Fibroblast of skin of abdomen (primary cell): ENCODE measurements around the gene DNAJC21.
"Not testable (repeated sequence)": the region's sequence is repeated elsewhere in the genome, so short reads cannot be mapped to it uniquely, and the experiment has no call there.

Experiments used
- DNase-seq: peaks from one replicate; pipeline ENCODE4 v3.0.0-alpha.2; 2013

The DNAJC21 gene

GRCh38 chr5:34923694-34924461 is 5.5 kb upstream of the DNAJC21 start:
- peak; percentile 87 for DNase-seq

DNA sequence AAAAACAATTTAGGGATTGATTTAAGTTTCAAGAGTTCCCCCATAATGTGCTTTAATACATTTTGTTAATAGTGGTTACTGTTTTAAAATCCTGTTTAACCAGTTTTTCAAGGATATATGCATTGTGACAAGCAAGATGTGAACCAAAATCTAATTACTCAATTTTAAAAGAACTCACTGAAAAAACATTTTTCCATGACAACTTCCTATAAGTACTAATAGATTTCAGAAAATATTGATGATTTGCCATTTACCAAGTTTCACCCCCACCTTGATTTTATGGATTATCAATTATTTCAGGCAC is 4.9 kb upstream of the DNAJC21 start:
- no peak for DNase-seq

GRCh38 chr5:34926318-34926888 is 3.0 kb upstream of the DNAJC21 start:
- DNase-seq: no peak

GRCh38 chr5:34927785-34928184 is 1.6 kb upstream of the DNAJC21 start:
- DNase-seq: no peak

DNA sequence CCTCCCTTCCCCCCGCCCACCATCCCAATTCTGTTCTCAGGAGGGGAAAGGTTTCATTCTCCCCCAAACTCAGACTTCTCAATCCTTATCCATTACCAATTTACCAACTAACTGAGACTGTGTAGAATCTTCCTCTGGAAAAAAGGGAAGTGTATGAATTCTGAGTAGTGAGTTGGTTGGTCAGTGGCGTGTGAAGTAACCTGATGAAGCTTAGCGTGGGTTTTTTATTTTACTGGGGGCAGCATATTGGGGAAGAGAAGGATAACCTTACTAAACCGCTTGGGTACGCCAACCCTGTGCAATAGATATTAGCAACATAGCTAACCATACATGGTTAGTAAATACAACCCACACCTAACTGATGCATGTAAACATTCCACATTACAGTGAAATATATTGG is 1.1 kb upstream of the DNAJC21 start:
- DNase-seq: no peak

DNA sequence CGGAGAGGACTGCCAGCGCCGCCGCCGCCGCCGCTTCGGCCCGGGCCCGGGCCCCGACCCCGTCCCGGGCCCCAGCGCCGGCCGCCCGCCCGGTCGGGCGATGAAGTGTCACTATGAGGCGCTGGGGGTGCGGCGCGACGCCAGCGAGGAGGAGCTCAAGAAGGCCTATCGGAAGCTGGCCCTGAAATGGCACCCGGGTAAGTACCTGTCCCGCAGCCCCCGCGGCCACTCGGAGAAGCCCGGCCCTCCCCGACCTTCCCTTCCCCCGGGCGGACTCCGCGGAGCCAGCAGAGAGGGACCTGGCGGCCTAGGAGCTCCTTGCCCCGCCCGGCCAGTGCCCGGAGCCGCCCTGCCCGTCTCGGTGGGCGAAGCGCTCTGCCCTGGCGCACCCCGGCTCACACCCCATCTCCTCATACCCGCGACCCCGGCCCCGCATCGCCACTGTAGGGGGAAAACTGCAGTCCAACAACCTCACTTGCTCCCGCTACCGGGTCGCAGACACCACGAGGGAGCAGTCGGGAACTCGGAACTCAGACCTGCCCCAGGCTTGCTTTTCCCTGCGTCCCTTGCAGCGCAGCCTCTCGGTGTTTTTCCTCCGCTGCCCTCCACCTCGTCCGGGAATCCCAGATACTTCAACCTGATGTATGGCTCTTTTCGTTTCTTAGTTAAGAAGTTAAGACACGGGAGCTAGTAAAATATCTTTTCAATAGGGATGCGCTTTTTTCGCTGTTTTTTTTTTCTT is 532 bp downstream of the DNAJC21 start:
- DNase-seq: peak; percentile 78

- peak; percentile 16 for DNase-seq
Measured at GRCh38 chr5:34930462-34930844, 1.1 kb downstream of the DNAJC21 start.

GRCh38 chr5:34930870-34931269 is 1.5 kb downstream of the DNAJC21 start:
- no peak for DNase-seq

- no peak for DNase-seq
Measured at GRCh38 chr5:34932947-34933346, 3.6 kb downstream of the DNAJC21 start.

GRCh38 chr5:34941936-34942335 is 12.6 kb downstream of the DNAJC21 start:
- no peak for DNase-seq

DNA sequence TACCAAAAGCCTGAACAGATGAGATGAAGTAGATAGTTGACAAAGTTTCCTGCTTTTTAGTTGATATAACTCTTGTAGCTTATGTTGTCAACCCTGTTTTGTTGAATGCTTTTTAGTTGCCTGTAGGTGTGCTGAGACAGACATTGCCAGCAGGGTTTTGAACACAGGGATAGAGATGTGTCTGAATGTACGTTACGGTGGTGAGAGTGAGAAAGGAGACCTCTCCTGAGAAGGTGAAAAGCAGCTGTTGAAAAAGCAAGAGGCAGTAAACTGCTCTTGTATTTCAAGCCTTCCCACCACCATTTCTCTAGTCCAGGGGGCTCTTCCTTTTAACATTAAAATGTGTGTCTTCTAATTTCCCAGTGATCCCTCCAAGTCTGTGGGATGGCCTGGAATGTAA is 14.7 kb downstream of the DNAJC21 start:
- no peak for DNase-seq

DNA sequence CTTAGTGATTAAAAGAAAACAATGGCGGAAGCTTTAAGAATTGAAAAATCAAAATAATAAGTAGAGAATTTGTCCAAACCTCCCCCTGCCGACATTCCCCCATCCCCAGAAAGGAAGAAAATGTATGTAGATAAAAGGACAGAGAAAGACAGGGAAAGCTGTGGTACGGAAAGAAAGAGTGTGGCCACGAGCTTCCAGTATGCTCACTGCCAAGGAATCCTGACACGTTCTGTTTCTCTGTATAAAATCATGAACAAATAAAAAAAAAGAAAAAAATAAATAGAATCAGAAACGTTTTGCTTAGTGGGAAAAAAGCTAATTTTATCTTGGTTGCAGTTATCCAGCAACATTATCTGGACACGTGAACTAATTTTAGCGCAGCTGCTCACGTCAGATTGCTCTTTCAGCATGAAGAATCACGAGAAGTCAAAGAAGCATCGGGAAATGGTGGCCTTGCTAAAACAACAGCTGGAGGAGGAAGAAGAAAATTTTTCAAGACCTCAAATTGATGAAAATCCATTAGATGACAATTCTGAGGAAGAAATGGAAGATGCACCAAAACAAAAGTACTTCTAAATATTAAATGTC is 15.2 kb downstream of the DNAJC21 start:
- no peak for DNase-seq

- peak; percentile 8 for DNase-seq
Measured at GRCh38 chr5:34957321-34957720, 28.0 kb downstream of the DNAJC21 start.

DNA sequence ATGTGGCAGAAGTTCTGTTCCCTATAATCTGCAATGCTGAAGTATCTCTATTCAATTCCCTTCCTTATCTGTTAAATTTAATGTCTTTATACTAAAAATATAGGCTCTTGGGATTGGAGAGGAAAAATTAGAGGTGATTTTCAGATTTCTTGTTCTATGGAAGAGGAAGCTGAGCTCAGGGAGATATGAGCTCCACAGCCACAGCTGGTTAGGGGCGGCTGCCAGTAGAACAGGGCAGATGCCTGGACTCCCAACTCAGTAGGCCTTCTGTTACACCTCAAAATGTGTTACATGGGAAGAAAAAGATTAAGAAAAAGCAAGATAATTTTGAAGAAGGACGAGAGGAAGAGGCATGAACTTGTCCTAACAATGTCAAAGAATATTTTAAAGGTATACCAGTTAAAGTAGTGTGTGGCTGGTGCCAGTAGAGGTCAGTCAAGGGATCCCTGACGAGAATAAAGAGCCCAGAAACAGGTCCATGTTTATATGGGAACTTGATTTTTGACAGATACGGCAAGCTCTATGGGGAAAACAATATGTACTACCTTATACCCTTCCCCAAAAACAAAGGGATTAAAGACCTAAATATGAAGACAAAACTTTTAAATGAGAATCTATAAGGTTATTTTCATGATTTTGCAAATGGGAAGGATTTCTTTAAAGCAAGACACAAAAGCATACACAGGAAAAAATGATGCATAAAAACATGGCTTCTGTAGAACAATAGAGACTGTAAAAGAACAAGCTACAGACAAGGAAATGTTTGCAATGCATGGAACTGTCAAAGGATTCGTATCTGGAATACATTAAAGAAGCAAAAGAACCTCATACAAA is 28.7 kb downstream of the DNAJC21 start:
- peak; percentile 28 for DNase-seq

DNA sequence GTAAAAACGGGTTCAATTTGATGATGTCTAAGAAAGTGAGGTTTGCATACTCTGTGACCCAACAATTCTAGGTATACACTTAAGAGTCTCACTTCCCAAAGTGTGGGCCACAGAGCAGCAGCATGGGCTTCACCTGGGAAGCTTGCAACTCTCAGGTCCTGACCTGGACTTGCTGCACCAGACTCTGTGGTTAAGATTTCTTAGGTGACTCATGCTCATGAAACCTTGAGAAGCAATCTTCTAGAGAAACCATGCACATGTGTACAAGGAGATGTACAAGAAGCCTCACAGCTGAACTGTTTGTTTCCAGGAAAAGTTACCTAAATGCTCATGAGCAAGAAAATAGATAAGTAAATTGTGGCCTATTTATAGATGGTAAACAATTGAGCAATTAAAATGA is 30.0 kb downstream of the DNAJC21 start:
- DNase-seq: peak; percentile 47

GRCh38 chr5:34967540-34967939 is 38.2 kb downstream of the DNAJC21 start:
- no peak for DNase-seq

GRCh38 chr5:34968258-34968657 is 38.9 kb downstream of the DNAJC21 start:
- no peak for DNase-seq

- no peak for DNase-seq
Measured at GRCh38 chr5:34970552-34970951, 41.2 kb downstream of the DNAJC21 start.

DNA sequence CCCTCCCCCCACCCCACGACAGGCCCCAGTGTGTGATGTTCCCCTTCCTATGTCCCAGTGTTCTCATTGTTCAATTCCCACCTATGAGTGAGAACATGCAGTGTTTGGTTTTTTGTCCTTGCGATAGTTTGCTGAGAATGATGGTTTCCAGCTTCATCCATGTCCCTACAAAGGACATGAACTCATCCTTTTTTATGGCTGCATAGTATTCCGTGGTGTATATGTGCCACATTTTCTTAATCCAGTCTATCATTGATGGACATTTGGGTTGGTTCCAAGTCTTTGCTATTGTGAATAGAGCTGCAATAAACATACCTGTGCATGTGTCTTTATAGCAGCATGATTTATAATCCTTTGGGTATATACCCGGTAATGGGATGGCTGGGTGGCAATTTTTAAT is 42.3 kb downstream of the DNAJC21 start:
- DNase-seq: not testable (repeated sequence)

- DNase-seq: no peak
Measured at GRCh38 chr5:34976347-34976746, 47.0 kb downstream of the DNAJC21 start.

DNA sequence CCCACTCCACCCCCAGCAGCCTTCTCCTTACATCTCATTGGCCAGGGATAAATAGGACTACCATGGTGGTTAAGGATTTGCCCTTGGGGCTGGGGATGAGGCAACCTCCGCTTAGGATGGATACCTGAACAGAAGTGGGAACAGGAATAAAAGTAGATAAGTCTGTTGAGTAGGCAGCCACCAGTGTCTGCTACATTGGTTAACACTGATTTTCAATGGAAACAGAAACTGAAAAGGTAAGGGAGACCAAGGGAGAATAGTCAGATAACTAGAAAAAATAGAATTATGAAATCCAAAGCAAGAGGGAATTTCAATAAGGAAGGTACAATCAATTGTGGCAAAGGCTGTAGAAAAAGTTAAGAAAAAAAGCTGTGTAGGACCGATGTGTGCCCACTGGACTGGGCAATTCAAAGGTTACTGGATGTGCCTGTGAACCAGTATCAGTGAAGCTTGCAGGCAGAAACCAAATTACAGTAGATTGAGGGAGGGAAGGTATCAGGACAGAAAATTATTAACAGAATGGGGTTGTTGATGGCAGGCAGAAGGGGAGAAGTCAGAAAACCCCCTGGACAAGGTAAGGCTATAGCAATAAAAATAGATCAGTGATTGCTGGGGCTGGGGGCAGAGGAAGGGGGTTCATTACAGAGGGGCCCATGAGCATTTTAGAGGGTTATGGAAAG is 48.7 kb downstream of the DNAJC21 start:
- no peak for DNase-seq

- no peak for DNase-seq
Measured at GRCh38 chr5:34978681-34979080, 49.3 kb downstream of the DNAJC21 start.
